Uterus (tissue), 4 donors: ENCODE results near the gene NPEPL1. TPM values are rescaled to one million over a fixed set of nuclear protein-coding genes. Genes with fewer than 3 reads are reported as not detected.
A peak's percentile ranks its signal among the peaks of the same experiment; 100 is the strongest.

Source experiments
- DNase-seq, 2 donors: peaks; one replicate each; pipeline ENCODE4 v3.0.0-alpha.2; 2019 to 2020
- H3K27ac ChIP-seq, 2 donors: fragments of 200-600 bp; sonication (generic); 1 replicate in 1 of 2; 2 replicates in 1 of 2; pipeline ENCODE4 v1.5.1; 2016 to 2018
- H3K27me3 ChIP-seq, 2 donors: fragments of 200-600 bp; sonication (generic); one replicate each; pipeline ENCODE4 v1.5.1; 2018 to 2019; ENCODE audit warnings: control low read depth in 1 of 2
- H3K36me3 ChIP-seq, 2 donors: fragments of 200-600 bp; sonication (generic); one replicate each; pipeline ENCODE4 v1.5.1; 2019; ENCODE audit warnings: control low read depth in 1 of 2
- H3K4me1 ChIP-seq, 2 donors: fragments of 200-600 bp; sonication (generic); one replicate each; pipeline ENCODE4 v1.5.1; 2018 to 2019; ENCODE audit warnings: control low read depth in 1 of 2
- H3K4me3 ChIP-seq, 2 donors: fragments of 200-600 bp; sonication (generic); 1 replicate in 1 of 2; 2 replicates in 1 of 2; pipeline ENCODE4 v1.5.1; 2018 to 2019; ENCODE audit warnings: mild to moderate bottlenecking in 1 of 2
- H3K9me3 ChIP-seq, 2 donors: fragments of 200-600 bp; sonication (generic); one replicate each; pipeline ENCODE4 v1.5.1; 2019; ENCODE audit warnings: control low read depth in 1 of 2
- POLR2A ChIP-seq, 2 donors: fragments of 450-650 bp; IDR thresholded peaks; one replicate each; pipeline ENCODE4 v1.6.1; 2016; ENCODE audit warnings: antibody characterized with exemption in 2 of 2, mild to moderate bottlenecking in 1 of 2, moderate library complexity in 1 of 2
- intact Hi-C: fragments of 100-400 bp; cut with DNase I; formaldehyde crosslinking; loops from one replicate; pipeline ENCODE4 v1.15.1; 2023; ENCODE audit warnings: low total_unique reads
- total RNA-seq, 4 donors: library from RNA; depleted of rRNA in 3 of 4; stranded (reverse); fragments of >200 nt in 3 of 4; gene quantifications; one replicate each; pipeline versions ENCODE4 v1.1.0 to v1.2.4, GENCODE V29; 2014 to 2023
- TF ChIP-seq, protein P1 (sequence below), 4 experiments: fragments of 200-600 bp in 2 of 4; fragments of 450-650 bp in 2 of 4; sonication (generic) in 2 of 4; IDR thresholded peaks; one replicate each; pipeline ENCODE4 v1.5.1; 2016 to 2019; ENCODE audit warnings: antibody characterized with exemption in 4 of 4, mild to moderate bottlenecking in 2 of 4, moderate library complexity in 1 of 4
- donor health status: DM: yes; HTN: yes; CAD: no.

Gene NPEPL1
- total RNA-seq, 4 donors from 2014 or later: 14.1 to 35.2 (median 24.7) TPM

DNA sequence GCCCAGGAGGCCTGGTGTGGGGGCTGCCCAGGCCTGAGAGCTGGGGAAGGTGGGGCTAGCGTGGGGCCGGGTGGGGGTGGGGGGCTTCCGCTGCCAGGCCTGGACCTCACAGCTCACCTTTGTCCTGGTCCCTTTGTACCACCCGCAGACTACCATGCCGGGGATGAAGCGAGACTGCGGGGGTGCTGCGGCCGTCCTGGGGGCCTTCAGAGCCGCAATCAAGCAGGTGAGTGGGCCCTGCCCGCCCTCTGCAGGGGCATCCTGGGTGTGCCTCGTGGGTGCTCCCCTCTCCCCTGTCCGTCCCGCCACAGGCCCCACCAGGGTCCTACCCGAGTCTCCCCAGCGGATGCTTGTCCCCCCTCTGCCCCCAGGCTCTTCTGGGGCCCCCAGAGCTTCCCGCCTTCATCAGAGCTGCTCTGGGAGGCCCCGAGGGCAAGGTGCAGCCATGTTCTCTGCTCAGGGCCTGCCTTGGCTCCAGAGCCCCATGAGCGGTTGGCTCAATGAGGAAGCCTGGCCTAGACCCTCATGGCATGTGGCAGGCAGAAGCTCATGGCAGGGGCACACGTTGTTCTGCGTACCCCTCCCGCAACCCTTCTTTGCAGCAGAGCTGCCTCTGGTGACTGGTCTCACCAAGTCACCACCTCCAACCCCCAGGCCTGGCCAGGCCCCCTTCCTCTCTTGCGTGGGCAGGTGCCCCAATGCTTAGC, 14.5 kb downstream of the NPEPL1 start:
- Histone ChIP-seq H3K27me3 (no peaks in the 10 kb centered on the region), H3K9me3 (no peaks in the 10 kb centered on the region), H3K36me3 (no peaks in the 10 kb centered on the region), H3K4me1 (no peaks in the 10 kb centered on the region), H3K27ac (no peak overlapping the region), H3K4me3 (no peak overlapping the region)
- peak in 1 of 2 donors; percentile 10 for DNase-seq
- intact Hi-C loops: no loop called here
- no peak for TF ChIP-seq POLR2A (IDR thresholded peaks at IDR 0.05)
- TF ChIP-seq, protein P1, sequence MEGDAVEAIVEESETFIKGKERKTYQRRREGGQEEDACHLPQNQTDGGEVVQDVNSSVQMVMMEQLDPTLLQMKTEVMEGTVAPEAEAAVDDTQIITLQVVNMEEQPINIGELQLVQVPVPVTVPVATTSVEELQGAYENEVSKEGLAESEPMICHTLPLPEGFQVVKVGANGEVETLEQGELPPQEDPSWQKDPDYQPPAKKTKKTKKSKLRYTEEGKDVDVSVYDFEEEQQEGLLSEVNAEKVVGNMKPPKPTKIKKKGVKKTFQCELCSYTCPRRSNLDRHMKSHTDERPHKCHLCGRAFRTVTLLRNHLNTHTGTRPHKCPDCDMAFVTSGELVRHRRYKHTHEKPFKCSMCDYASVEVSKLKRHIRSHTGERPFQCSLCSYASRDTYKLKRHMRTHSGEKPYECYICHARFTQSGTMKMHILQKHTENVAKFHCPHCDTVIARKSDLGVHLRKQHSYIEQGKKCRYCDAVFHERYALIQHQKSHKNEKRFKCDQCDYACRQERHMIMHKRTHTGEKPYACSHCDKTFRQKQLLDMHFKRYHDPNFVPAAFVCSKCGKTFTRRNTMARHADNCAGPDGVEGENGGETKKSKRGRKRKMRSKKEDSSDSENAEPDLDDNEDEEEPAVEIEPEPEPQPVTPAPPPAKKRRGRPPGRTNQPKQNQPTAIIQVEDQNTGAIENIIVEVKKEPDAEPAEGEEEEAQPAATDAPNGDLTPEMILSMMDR (IDR thresholded peaks at IDR 0.05): no peak

DNA sequence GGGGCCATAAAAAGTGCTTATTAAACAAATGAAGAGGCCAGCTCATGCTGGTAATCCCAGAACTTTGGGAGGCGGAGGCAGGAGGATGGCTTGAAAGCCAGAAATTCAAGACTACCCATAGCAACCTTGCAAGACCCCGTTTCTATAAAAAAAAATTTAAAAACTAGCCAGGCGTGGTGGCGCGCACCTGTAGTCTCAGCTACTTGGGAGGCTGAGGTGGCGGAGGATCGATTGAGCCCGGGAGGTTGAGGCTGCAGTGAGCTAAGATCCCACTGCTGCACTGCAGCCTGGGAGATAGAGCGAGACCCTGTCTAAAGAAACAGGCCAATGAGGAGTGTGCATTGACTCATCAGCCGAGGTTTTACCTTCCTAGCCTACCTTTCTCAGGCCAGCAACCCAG, 15.2 kb downstream of the NPEPL1 start:
- peak in 1 of 2 donors; percentile 3 for DNase-seq
- no peak overlapping the region for H3K4me3 ChIP-seq

DNA sequence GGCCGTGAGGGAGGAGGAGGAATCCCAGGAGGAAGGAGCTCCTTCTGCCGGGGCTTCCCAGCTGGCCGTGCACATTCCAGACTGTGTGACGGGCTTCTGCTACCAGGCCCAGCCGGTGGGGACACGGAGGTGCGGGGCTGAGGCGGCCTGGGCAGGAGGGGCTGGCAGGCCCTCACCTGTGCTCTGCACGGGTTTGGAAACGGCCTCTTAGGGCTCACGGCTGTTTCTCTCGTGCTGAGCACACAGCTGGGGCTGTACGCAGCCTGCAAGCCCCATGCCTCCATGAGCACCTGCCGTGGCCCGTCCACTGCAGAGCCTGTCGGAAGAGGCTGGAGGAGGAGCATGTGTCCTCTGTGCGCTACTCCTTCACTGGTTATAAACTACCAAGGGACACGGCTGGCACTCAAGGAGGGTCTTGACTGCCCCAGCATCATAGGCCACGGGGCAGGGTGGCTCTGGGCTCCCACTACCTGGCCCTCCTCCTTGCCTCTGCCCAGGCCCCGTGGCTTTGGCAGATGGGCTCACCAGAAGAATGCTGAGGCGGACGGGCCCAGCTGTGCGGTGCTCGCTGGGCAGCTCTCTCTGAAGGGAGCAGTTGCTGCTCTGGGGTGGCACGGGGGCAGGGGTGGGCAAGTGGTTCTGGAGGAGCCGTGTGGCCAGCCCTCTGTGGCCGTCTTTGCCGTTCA, 15.8 kb downstream of the NPEPL1 start:
- Histone ChIP-seq H3K36me3 (no peaks in the 10 kb centered on the region), H3K9me3 (no peaks in the 10 kb centered on the region), H3K4me3 (no peak overlapping the region), H3K27ac (no peak overlapping the region), H3K27me3 (no peaks in the 10 kb centered on the region), H3K4me1 (no peaks in the 10 kb centered on the region)
- no peak for TF ChIP-seq POLR2A (IDR thresholded peaks at IDR 0.05)
- TF ChIP-seq, protein P1 (IDR thresholded peaks at IDR 0.05): no peak
- DNase-seq: peak in 1 of 2 donors; percentile 7
- intact Hi-C loops: no loop called here

More for the DNA sequence above, 15.2 kb downstream of the NPEPL1 start:
- Histone ChIP-seq H3K36me3 (no peaks in the 10 kb centered on the region), H3K9me3 (no peaks in the 10 kb centered on the region), H3K27me3 (no peaks in the 10 kb centered on the region), H3K27ac (no peak overlapping the region), H3K4me1 (no peaks in the 10 kb centered on the region)
- no peak for TF ChIP-seq POLR2A (IDR thresholded peaks at IDR 0.05)
- TF ChIP-seq, protein P1 (IDR thresholded peaks at IDR 0.05): no peak
- intact Hi-C loops: no loop called here

DNA sequence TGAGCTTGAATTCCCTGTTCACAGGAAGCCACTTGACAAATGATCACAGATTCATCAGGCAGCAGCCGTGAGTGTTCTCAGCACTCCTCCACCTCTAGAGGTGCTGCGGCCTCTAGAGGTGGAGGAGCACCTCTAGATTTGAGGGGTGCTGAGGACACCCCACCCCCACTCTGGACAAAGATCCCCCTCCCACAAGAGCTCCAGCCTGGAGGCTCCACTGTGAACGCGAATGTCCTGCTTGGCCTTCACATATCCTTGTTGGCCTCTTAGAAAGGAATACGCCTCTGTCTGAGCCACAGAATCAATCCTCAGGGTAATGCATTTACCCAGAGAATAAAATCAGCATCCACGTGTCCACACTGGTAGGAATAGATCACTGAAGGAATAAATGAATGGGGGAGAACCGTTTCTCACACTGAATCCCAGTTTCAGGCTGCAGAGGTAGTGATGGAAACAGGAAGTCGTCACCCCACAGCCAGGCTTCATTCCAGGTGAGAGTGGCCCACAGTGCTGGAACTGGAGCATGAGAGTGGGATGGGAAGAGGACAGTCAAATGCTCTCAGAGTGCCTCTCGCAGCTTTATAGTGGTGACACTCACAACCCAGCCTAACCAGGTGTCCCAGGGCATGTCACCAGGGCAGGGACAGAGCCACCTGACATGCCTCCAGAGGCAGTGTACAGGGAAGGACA, 16.6 kb downstream of the NPEPL1 start:
- peak in 1 of 2 donors; percentile 12 for DNase-seq
- intact Hi-C loops: no loop called here
- no peak overlapping the region for H3K4me3 ChIP-seq
- no peak for TF ChIP-seq POLR2A (IDR thresholded peaks at IDR 0.05)
- TF ChIP-seq, protein P1 (IDR thresholded peaks at IDR 0.05): no peak
- H3K9me3 ChIP-seq: no peaks in the 10 kb centered on the region
- H3K4me1 ChIP-seq: no peaks in the 10 kb centered on the region
- H3K27ac ChIP-seq: no peak overlapping the region
- no peaks in the 10 kb centered on the region for H3K36me3 ChIP-seq
- no peaks in the 10 kb centered on the region for H3K27me3 ChIP-seq

DNA sequence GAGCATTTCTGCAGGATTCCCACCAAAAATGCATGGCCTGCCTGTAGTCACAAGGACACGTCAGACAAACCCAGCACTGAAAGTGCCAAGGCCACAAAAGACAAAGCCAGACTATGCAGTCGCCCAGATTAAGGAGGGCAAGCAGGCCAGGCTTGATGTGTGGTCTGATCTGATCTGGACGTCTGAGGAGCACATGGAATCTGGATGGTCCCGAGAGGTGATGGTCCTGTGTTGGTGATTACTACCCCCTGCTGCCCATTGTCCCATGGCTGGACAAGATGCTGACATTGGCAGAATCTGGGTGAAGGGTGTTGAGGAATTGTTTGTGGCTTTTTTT, 17.1 kb downstream of the NPEPL1 start:
- no peak overlapping the region for H3K4me3 ChIP-seq
- no peaks in the 10 kb centered on the region for H3K27me3 ChIP-seq
- H3K9me3 ChIP-seq: no peaks in the 10 kb centered on the region
- intact Hi-C loops: no loop called here
- no peak overlapping the region for H3K27ac ChIP-seq
- DNase-seq: no peak
- no peaks in the 10 kb centered on the region for H3K4me1 ChIP-seq
- no peaks in the 10 kb centered on the region for H3K36me3 ChIP-seq
- TF ChIP-seq, protein P1 (IDR thresholded peaks at IDR 0.05): no peak
- no peak for TF ChIP-seq POLR2A (IDR thresholded peaks at IDR 0.05)
